Measurements from ENCODE around the gene SLC10A6. TPM values are rescaled to one million over a fixed set of nuclear protein-coding genes. Genes with fewer than 3 reads are reported as not detected.

Gene SLC10A6, protein sequence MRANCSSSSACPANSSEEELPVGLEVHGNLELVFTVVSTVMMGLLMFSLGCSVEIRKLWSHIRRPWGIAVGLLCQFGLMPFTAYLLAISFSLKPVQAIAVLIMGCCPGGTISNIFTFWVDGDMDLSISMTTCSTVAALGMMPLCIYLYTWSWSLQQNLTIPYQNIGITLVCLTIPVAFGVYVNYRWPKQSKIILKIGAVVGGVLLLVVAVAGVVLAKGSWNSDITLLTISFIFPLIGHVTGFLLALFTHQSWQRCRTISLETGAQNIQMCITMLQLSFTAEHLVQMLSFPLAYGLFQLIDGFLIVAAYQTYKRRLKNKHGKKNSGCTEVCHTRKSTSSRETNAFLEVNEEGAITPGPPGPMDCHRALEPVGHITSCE
- total RNA-seq (2016; rRNA removed; fragmentation: Illumina TruSeq; extraction: Trizol): not detected in 2 replicates
- total RNA-seq (2016; cell fraction: cytosol; rRNA removed; fragmentation: Illumina TruSeq; extraction: Trizol; ENCODE audit: low read depth): not detected in 2 replicates
- not detected in 2 replicates for total RNA-seq (2016; cell fraction: insoluble cytoplasmic fraction; rRNA removed; fragmentation: Illumina TruSeq; extraction: Trizol)
- total RNA-seq (2016; cell fraction: membrane; rRNA removed; fragmentation: Illumina TruSeq; extraction: Trizol): not detected in 2 replicates
- not detected in 2 replicates for total RNA-seq (2016; cell fraction: nucleus; rRNA removed; fragmentation: Illumina TruSeq; extraction: Trizol)
- polyA plus RNA-seq (2011; rRNA removed): not detected in 2 replicates
- not detected in 2 replicates for polyA plus RNA-seq (2011; cell fraction: cytosol; rRNA removed)
- polyA plus RNA-seq (2011; cell fraction: nucleus; rRNA removed): 0.10 TPM in 1 of 2 replicates, not detected in the other
- not detected in 2 replicates for polyA plus RNA-seq (2012)
- not detected in 2 replicates for polyA plus RNA-seq (2016; cell fraction: cytosol; fragmentation: Illumina TruSeq; extraction: Trizol; ENCODE audit: low read depth)
- not detected in 2 replicates for polyA plus RNA-seq (2016; cell fraction: insoluble cytoplasmic fraction; fragmentation: Illumina TruSeq; extraction: Trizol; ENCODE audit: low read depth)
- not detected in 2 replicates for polyA plus RNA-seq (2016; cell fraction: membrane; fragmentation: Illumina TruSeq; extraction: Trizol; ENCODE audit: low read depth)
- not detected in 2 replicates for polyA plus RNA-seq (2016; cell fraction: nucleus; fragmentation: Illumina TruSeq; extraction: Trizol; ENCODE audit: insufficient read depth, low read depth)
- polyA minus RNA-seq (2011; rRNA and poly(A)+ RNA removed; ENCODE audit: low replicate concordance): 0.22 and 0.37 TPM in 2 replicates
- polyA minus RNA-seq (2011; cell fraction: cytosol; rRNA and poly(A)+ RNA removed): not detected in 2 replicates
- polyA minus RNA-seq (2011; cell fraction: nucleus; rRNA and poly(A)+ RNA removed): not detected in 2 replicates
- percentile 11 among the genes with signal in this experiment for Bru-seq, nascent RNA
- BruChase-seq, experiment 1, labeled RNA remaining after a 6-hour chase: percentile 23 among the genes with signal in this experiment
- percentile 17 among the genes with signal in this experiment for BruChase-seq, experiment 2, labeled RNA remaining after a 2-hour chase
- long read RNA-seq, experiment 1: 0 reads
- long read RNA-seq, experiment 2: 0 reads

DNA sequence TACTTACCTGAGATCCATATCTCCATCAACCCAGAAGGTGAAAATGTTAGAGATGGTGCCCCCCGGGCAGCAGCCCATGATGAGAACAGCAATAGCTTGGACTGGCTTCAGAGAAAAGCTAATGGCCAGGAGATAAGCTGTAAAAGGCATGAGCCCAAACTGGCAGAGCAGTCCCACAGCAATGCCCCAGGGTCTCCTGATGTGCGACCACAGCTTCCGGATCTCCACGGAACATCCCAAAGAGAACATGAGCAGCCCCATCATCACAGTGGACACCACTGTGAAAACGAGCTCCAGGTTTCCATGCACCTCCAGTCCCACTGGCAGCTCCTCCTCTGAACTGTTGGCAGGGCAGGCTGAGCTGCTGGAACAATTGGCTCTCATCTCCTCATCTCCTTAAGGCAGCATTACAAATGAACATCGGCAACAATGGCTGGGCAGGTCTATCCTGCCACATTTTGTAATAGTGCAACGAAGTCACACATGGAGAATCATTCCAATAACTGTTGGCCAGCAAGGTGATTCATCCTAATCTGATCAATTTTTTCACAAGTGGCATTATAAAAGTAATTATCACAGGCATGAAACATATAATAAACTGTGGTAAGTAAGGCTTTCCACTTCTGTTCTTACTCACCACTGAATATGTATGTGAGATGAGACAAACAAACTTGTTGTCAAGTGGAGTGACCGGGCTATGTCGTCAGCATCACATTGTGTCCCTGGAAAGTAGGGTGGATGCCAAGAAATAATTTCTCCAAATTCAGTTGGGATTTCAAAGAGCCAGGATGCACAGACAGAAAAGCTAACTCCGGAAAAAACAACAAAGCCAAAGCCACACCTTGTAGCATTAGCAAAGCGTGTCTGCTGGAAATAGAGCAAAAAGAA lies at the start of gene SLC10A6:
SLC10A6 (minus strand) TSS at position 653 of the 888 bp plus-strand sequence; CDS start at position 384, 269 bp downstream.
- ATAC-seq: no peak
- ChIA-PET CTCF (ENCODE audit: low intra/inter-chr PET ratio, low total read pairs) (no interaction called here), POLR2A (no interaction called here)
- H3K79me2 ChIP-seq (ENCODE audit: insufficient read depth, low read length): no peaks in the 10 kb centered on the region
- BruUV-seq (replicated peaks): no TSS peak
- H4K20me1 ChIP-seq (ENCODE audit: insufficient read depth, low read length): no peaks in the 10 kb centered on the region
- intact Hi-C loops (cut with micrococcal nuclease; ENCODE audit: unreplicated experiment) (no loop called here), in situ Hi-C loops (cut with HindIII; ENCODE audit: extremely low pct_ligation_motif_present, low pct_unique_long_range_greater_than_20kb) (no loop called here)
- FAIRE-seq: no peak
- H3K4me2 ChIP-seq (ENCODE audit: low read depth, low read length): no peak within 1 kb of the TSS
- no peak within 1 kb of the TSS for H3K4me3 ChIP-seq (replicated peaks in 1 of 3; ENCODE audit: insufficient read depth in 1 of 3, low read depth in 2 of 3, low read length in 3 of 3)
- H3K27ac ChIP-seq (ENCODE audit: extremely low read length, insufficient read depth, low read length): no peak within 1 kb of the TSS
- no peaks in the 10 kb centered on the region for H3K9me3 ChIP-seq (ENCODE audit: low read length)
- H2AFZ ChIP-seq (ENCODE audit: low read length): no peak within 1 kb of the TSS
- no peak within 1 kb of the TSS for H3K9ac ChIP-seq (ENCODE audit: insufficient read depth, low read depth, low read length)
- no peaks in the 10 kb centered on the region for H3K4me1 ChIP-seq (ENCODE audit: insufficient read depth, low read length)
- no peaks in the 10 kb centered on the region for H3K27me3 ChIP-seq (ENCODE audit: control insufficient read depth in 1 of 2, insufficient read depth in 2 of 2, low read length in 2 of 2)
- no peaks in the 10 kb centered on the region for H3K36me3 ChIP-seq (replicated peaks in 1 of 2; ENCODE audit: control insufficient read depth in 1 of 2, insufficient read depth in 2 of 2, low read length in 2 of 2)
- 33% methylated on average over 11 of the region's 11 CpGs for WGBS (ENCODE audit: low lambda C conversion rate)
- no peak for DNase-seq (ENCODE audit: low spot score)
- TF ChIP-seq, protein P1, sequence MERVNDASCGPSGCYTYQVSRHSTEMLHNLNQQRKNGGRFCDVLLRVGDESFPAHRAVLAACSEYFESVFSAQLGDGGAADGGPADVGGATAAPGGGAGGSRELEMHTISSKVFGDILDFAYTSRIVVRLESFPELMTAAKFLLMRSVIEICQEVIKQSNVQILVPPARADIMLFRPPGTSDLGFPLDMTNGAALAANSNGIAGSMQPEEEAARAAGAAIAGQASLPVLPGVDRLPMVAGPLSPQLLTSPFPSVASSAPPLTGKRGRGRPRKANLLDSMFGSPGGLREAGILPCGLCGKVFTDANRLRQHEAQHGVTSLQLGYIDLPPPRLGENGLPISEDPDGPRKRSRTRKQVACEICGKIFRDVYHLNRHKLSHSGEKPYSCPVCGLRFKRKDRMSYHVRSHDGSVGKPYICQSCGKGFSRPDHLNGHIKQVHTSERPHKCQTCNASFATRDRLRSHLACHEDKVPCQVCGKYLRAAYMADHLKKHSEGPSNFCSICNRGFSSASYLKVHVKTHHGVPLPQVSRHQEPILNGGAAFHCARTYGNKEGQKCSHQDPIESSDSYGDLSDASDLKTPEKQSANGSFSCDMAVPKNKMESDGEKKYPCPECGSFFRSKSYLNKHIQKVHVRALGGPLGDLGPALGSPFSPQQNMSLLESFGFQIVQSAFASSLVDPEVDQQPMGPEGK (CRISPR knock-in tag; IDR thresholded peaks at IDR 0.05): no peak
- TF ChIP-seq, protein P2, sequence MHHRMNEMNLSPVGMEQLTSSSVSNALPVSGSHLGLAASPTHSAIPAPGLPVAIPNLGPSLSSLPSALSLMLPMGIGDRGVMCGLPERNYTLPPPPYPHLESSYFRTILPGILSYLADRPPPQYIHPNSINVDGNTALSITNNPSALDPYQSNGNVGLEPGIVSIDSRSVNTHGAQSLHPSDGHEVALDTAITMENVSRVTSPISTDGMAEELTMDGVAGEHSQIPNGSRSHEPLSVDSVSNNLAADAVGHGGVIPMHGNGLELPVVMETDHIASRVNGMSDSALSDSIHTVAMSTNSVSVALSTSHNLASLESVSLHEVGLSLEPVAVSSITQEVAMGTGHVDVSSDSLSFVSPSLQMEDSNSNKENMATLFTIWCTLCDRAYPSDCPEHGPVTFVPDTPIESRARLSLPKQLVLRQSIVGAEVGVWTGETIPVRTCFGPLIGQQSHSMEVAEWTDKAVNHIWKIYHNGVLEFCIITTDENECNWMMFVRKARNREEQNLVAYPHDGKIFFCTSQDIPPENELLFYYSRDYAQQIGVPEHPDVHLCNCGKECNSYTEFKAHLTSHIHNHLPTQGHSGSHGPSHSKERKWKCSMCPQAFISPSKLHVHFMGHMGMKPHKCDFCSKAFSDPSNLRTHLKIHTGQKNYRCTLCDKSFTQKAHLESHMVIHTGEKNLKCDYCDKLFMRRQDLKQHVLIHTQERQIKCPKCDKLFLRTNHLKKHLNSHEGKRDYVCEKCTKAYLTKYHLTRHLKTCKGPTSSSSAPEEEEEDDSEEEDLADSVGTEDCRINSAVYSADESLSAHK (CRISPR knock-in tag; IDR thresholded peaks at IDR 0.05; ENCODE audit: borderline replicate concordance): no peak
- no peak for TF ChIP-seq ZNF589 (CRISPR knock-in tag; conservative IDR thresholded peaks at IDR 0.05)
- TF ChIP-seq ZNF547 (CRISPR knock-in tag; IDR thresholded peaks at IDR 0.05): no peak
- TF ChIP-seq, protein P3, sequence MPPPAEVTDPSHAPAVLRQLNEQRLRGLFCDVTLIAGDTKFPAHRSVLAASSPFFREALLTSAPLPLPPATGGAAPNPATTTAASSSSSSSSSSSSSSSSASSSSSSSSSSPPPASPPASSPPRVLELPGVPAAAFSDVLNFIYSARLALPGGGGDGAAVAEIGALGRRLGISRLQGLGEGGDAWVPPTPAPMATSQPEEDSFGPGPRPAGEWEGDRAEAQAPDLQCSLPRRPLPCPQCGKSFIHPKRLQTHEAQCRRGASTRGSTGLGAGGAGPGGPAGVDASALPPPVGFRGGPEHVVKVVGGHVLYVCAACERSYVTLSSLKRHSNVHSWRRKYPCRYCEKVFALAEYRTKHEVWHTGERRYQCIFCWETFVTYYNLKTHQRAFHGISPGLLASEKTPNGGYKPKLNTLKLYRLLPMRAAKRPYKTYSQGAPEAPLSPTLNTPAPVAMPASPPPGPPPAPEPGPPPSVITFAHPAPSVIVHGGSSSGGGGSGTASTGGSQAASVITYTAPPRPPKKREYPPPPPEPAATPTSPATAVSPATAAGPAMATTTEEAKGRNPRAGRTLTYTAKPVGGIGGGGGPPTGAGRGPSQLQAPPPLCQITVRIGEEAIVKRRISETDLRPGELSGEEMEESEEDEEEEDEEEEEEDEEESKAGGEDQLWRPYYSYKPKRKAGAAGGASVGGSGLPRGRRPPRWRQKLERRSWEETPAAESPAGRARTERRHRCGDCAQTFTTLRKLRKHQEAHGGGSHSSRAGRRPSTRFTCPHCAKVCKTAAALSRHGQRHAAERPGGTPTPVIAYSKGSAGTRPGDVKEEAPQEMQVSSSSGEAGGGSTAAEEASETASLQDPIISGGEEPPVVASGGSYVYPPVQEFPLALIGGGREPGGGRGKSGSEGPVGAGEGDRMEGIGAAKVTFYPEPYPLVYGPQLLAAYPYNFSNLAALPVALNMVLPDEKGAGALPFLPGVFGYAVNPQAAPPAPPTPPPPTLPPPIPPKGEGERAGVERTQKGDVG (CRISPR knock-in tag; IDR thresholded peaks at IDR 0.05; ENCODE audit: borderline replicate concordance): no peak
- no peak for TF ChIP-seq ZNF570 (CRISPR knock-in tag; IDR thresholded peaks at IDR 0.05; ENCODE audit: borderline replicate concordance)
- no peak for TF ChIP-seq NCOR1 (IDR thresholded peaks at IDR 0.05; ENCODE audit: borderline replicate concordance, low read length)
